HL-60 (cell line): ENCODE data around the gene DDX46.

Experiments used
- DNase-seq, 2 experiments: peaks; one replicate each; pipeline ENCODE4 v3.0.0-alpha.2; 2010 to 2020; ENCODE audit warnings: low read depth in 1 of 2, low spot score in 1 of 2
- H3K27ac ChIP-seq: fragments of 250-450 bp; sonication (Bioruptor Pico); replicated peaks from 2 replicates; pipeline ENCODE4 v1.5.1; 2020; ENCODE audit warnings: mild to moderate bottlenecking, moderate library complexity
- H3K27me3 ChIP-seq: fragments of 250-450 bp; sonication (Bioruptor Pico); 2 replicates; pipeline ENCODE4 v1.5.1; 2021; ENCODE audit warnings: mild to moderate bottlenecking, moderate library complexity; ENCODE audit not compliant: insufficient read depth, poor library complexity, severe bottlenecking
- H3K4me3 ChIP-seq: replicated peaks from 2 replicates; pipeline ENCODE4 v1.5.1; 2011; ENCODE audit warnings: mild to moderate bottlenecking, control low read depth, low read length; ENCODE audit not compliant: insufficient read depth
- CTCF ChIP-seq: IDR thresholded peaks from one replicate; pipeline ENCODE4 v1.5.1; 2011; ENCODE audit warnings: low read length, control low read depth, inconsistent platforms; ENCODE audit not compliant: insufficient read depth
- GABPA ChIP-seq: IDR thresholded peaks from 2 replicates; pipeline ENCODE4 v1.6.1; 2012; ENCODE audit warnings: low read depth
- POLR2AphosphoS5 ChIP-seq: IDR thresholded peaks from 2 replicates; pipeline ENCODE4 v1.6.1; 2012; ENCODE audit warnings: low read depth
- REST ChIP-seq: IDR thresholded peaks from 2 replicates; pipeline ENCODE4 v1.6.1; 2012; ENCODE audit warnings: low read depth; ENCODE audit not compliant: insufficient replicate concordance
- SPI1 ChIP-seq: IDR thresholded peaks from 2 replicates; pipeline ENCODE4 v1.6.1; 2012; ENCODE audit warnings: low read depth, mild to moderate bottlenecking, borderline replicate concordance

The DDX46 gene

DNA sequence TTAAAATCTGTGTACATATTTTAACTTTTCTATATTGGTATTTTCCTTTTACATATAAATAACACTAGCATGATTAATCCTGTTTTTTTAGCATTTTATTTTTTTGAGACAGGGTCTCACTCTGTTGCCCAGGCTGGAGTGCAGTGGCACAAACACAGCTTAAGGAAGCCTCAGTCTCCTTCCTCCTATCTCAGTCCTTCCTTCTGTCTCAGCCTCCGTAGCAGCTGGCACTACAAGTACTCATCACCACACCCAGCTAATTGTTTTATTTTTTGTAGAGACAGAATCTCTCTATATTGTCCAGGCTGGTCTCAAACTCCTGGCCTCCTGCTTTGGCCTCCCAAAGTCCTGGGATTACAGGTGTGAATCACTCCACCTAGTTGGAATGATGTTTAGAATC, 85.7 kb downstream of the DDX46 start:
- TF ChIP-seq REST (no peak), SPI1 (no peak), GABPA (no peak), POLR2AphosphoS5 (no peak), CTCF (no peak)
- H3K27ac ChIP-seq, result no peak overlapping the region
- DNase-seq, result no peak

DNA sequence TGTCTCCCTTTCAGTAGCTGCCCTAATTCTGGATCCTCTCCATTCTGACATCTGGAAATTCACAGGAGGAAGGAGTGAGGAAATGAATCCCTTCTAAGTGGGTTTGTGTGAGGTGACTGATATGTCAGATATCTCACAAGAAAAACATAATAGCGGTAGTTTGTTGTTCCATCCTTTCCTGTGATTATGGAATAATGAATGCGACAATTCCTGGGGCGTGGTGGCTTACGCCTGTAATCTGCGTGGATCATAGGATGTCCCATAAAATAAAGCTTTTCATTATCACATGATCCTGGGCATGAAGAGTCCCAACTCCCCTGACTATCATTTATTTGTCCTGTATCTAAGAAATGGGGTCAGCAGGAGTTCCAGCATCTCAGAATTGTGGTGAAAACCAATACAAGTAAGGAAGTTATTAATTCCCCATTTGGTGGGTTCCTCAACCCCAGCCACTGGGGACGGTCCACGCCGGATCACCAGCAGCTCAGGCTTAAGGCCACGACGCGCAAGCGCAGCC, 86.8 kb downstream of the DDX46 start:
- TF ChIP-seq CTCF (no peak), REST (no peak)
- no peak for DNase-seq
- Histone ChIP-seq H3K27me3 (no peaks in the 10 kb centered on the region), H3K4me3 (peak overlapping the region; percentile 59; the same call in 1 of the 2 replicates), H3K27ac (peak overlapping the region; percentile 95)

More for the DNA sequence above, 85.7 kb downstream of the DDX46 start:
- Histone ChIP-seq H3K27me3 (no peaks in the 10 kb centered on the region), H3K4me3 (no peak overlapping the region)

DNA sequence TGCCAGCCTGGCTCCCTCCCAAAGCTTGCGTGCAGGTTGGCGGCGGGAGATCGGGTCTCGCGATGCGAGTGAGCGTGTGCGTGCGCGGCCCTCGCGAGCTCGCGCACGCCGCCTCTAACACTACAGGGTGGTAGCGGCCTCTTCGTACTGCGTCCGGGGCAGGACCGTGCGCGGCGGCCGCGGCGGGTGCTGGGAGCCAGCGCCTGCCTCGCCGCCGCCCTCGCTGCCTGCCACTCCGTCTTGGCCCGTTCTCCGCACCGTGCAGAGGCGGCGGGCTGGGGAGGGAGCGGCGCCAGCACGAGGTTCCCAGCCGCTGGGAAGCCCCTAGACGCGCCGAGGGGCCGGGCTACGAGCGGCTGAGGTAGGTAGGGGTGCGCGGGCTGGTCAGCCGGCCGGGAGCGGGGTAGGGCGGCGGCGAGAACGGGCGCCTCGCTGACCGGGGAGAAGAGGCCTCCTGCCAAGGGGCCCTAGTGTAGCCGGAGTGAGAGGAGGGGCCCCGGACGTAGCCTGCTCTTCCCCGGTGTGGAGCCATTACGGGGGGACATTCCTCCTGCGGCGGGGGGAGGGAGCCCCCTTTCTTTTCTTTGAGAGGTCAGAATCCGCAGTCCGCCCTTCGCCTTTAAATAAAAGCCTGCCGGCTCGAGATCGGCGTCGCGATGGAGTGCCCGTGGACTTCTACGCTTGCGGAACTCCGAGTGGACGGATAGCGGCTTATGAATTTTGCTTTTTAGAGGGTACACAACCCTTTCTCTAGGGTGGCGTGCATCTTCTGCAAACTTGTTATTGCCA, 87.5 kb downstream of the DDX46 start, which contains the start of gene C5orf24:
TSS of gene C5orf24 (plus strand) at position 117 of the 789 bp plus-strand sequence. CDS start 8,933 bp downstream, outside the sequence.
- Histone ChIP-seq H3K4me3 (peak within 1 kb of the TSS; percentile 59), H3K27ac (peak within 1 kb of the TSS; percentile 95), H3K27me3 (no peaks in the 10 kb centered on the region)
- DNase-seq, result peak; percentile 74 to 88
- peak; percentile 61; the same call in 1 of the 2 replicates for TF ChIP-seq POLR2AphosphoS5
- TF ChIP-seq GABPA, result no peak
- TF ChIP-seq SPI1, result no peak
- TF ChIP-seq CTCF, result no peak
- TF ChIP-seq REST, result no peak
